ENCODE results near the gene RHPN2. TPM values are rescaled to one million over a fixed set of nuclear protein-coding genes. Genes with fewer than 3 reads are reported as not detected.

RHPN2 gene
- total and polyA plus RNA-seq, 2 of the 13 experiments (the other 11 are each of a cell fraction or from before 2014, with no cell fraction given): 20.3 to 48.0 TPM

DNA sequence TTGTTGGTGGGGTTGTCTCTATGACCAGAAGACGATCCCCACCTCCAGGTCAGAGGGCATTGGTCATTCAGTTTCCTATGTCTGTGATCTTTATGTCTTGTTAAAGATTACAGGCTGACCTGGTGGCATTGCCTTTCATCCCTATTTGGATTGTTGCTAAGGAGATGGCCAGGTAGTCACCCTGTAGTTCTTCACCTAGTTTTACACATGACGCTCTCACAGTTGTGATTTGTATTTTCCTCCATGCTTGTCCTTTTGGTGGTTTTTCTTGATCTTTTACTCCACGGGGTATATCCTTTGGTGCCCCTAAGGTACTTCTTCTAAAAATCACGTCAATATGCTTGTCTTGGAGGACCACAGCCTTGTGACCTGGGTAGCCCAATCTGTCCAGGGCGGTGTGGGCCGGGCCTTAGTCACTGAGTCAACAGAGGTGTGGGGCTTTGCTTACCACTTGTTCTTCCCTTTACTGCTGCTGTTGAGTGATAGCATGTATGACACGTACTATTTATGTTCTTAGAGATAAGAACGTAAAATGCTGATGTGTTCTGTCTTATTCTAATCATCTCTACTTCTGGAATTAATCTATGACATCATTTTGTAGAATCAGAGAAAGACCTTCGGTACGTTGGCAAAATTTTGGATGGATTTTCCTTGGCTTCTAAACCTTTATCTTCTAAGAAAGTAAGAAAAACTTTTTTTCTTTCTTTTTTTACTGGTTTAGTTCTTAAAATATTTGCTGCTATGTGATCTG, 36.4 kb upstream of the RHPN2 start (continued):
- TF ChIP-seq, protein P1, sequence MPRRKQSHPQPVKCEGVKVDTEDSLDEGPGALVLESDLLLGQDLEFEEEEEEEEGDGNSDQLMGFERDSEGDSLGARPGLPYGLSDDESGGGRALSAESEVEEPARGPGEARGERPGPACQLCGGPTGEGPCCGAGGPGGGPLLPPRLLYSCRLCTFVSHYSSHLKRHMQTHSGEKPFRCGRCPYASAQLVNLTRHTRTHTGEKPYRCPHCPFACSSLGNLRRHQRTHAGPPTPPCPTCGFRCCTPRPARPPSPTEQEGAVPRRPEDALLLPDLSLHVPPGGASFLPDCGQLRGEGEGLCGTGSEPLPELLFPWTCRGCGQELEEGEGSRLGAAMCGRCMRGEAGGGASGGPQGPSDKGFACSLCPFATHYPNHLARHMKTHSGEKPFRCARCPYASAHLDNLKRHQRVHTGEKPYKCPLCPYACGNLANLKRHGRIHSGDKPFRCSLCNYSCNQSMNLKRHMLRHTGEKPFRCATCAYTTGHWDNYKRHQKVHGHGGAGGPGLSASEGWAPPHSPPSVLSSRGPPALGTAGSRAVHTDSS (CRISPR knock-in tag; conservative IDR thresholded peaks at IDR 0.05): no peak
- no peak for TF ChIP-seq SOX6 (IDR thresholded peaks at IDR 0.05)
- peak; percentile 89 for TF ChIP-seq SOX6 (CRISPR knock-in tag; IDR thresholded peaks at IDR 0.05)
- TF ChIP-seq, protein P2, sequence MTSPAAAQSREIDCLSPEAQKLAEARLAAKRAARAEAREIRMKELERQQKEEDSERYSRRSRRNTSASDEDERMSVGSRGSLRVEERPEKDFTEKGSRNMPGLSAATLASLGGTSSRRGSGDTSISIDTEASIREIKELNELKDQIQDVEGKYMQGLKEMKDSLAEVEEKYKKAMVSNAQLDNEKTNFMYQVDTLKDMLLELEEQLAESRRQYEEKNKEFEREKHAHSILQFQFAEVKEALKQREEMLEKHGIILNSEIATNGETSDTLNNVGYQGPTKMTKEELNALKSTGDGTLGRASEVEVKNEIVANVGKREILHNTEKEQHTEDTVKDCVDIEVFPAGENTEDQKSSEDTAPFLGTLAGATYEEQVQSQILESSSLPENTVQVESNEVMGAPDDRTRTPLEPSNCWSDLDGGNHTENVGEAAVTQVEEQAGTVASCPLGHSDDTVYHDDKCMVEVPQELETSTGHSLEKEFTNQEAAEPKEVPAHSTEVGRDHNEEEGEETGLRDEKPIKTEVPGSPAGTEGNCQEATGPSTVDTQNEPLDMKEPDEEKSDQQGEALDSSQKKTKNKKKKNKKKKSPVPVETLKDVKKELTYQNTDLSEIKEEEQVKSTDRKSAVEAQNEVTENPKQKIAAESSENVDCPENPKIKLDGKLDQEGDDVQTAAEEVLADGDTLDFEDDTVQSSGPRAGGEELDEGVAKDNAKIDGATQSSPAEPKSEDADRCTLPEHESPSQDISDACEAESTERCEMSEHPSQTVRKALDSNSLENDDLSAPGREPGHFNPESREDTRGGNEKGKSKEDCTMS (CRISPR knock-in tag; conservative IDR thresholded peaks at IDR 0.05): no peak
- TF ChIP-seq ZFP37 (CRISPR knock-in tag; IDR thresholded peaks at IDR 0.05; ENCODE audit: borderline replicate concordance): no peak
- TF ChIP-seq, protein P3, sequence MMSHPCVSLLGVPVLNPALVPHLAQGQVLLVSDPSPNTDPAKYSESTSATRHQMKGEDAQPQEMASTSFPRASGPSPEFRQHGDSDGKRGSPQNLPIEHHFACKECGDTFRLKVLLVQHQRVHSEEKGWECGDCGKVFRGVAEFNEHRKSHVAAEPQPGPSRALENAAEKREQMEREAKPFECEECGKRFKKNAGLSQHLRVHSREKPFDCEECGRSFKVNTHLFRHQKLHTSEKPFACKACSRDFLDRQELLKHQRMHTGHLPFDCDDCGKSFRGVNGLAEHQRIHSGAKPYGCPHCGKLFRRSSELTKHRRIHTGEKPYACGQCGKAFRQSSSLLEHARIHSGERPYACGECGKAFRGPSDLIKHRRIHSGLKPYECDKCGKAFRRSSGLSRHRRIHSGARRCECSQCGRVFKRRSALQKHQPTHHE (CRISPR knock-in tag; IDR thresholded peaks at IDR 0.05; ENCODE audit: borderline replicate concordance): no peak
- TF ChIP-seq PRMT3 (CRISPR knock-in tag; IDR thresholded peaks at IDR 0.05; ENCODE audit: borderline replicate concordance, low read depth): no peak
- peak; percentile 94 for TF ChIP-seq PPARG (CRISPR knock-in tag; conservative IDR thresholded peaks at IDR 0.05)
- no peak for TF ChIP-seq NFKBIZ (CRISPR knock-in tag; IDR thresholded peaks at IDR 0.05)
- TF ChIP-seq ZMAT3 (CRISPR knock-in tag; conservative IDR thresholded peaks at IDR 0.05): no peak
- TF ChIP-seq TARDBP (CRISPR knock-in tag; IDR thresholded peaks at IDR 0.05): peak; percentile 36; the same call in 1 of the 2 replicates
- TF ChIP-seq ZNF790 (CRISPR knock-in tag; IDR thresholded peaks at IDR 0.05; ENCODE audit: borderline replicate concordance): no peak
- no peak; the same call in 1 of the 2 replicates for TF ChIP-seq ZSCAN29 (CRISPR knock-in tag; conservative IDR thresholded peaks at IDR 0.05)
- TF ChIP-seq ZNF567 (CRISPR knock-in tag; IDR thresholded peaks at IDR 0.05; ENCODE audit: borderline replicate concordance): no peak
- TF ChIP-seq, protein P4, sequence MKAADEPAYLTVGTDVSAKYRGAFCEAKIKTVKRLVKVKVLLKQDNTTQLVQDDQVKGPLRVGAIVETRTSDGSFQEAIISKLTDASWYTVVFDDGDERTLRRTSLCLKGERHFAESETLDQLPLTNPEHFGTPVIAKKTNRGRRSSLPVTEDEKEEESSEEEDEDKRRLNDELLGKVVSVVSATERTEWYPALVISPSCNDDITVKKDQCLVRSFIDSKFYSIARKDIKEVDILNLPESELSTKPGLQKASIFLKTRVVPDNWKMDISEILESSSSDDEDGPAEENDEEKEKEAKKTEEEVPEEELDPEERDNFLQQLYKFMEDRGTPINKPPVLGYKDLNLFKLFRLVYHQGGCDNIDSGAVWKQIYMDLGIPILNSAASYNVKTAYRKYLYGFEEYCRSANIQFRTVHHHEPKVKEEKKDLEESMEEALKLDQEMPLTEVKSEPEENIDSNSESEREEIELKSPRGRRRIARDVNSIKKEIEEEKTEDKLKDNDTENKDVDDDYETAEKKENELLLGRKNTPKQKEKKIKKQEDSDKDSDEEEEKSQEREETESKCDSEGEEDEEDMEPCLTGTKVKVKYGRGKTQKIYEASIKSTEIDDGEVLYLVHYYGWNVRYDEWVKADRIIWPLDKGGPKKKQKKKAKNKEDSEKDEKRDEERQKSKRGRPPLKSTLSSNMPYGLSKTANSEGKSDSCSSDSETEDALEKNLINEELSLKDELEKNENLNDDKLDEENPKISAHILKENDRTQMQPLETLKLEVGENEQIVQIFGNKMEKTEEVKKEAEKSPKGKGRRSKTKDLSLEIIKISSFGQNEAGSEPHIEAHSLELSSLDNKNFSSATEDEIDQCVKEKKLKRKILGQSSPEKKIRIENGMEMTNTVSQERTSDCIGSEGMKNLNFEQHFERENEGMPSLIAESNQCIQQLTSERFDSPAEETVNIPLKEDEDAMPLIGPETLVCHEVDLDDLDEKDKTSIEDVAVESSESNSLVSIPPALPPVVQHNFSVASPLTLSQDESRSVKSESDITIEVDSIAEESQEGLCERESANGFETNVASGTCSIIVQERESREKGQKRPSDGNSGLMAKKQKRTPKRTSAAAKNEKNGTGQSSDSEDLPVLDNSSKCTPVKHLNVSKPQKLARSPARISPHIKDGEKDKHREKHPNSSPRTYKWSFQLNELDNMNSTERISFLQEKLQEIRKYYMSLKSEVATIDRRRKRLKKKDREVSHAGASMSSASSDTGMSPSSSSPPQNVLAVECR (CRISPR knock-in tag; IDR thresholded peaks at IDR 0.05; ENCODE audit: borderline replicate concordance): no peak; the same call in 1 of the 2 replicates
- TF ChIP-seq ZNF446 (CRISPR knock-in tag; IDR thresholded peaks at IDR 0.05): no peak
- TF ChIP-seq, protein P5, sequence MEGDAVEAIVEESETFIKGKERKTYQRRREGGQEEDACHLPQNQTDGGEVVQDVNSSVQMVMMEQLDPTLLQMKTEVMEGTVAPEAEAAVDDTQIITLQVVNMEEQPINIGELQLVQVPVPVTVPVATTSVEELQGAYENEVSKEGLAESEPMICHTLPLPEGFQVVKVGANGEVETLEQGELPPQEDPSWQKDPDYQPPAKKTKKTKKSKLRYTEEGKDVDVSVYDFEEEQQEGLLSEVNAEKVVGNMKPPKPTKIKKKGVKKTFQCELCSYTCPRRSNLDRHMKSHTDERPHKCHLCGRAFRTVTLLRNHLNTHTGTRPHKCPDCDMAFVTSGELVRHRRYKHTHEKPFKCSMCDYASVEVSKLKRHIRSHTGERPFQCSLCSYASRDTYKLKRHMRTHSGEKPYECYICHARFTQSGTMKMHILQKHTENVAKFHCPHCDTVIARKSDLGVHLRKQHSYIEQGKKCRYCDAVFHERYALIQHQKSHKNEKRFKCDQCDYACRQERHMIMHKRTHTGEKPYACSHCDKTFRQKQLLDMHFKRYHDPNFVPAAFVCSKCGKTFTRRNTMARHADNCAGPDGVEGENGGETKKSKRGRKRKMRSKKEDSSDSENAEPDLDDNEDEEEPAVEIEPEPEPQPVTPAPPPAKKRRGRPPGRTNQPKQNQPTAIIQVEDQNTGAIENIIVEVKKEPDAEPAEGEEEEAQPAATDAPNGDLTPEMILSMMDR (CRISPR knock-in tag; IDR thresholded peaks at IDR 0.05): no peak
- no peak for TF ChIP-seq AKAP8 (CRISPR knock-in tag; IDR thresholded peaks at IDR 0.05)

Data from HepG2 (cell line).